Eye (tissue), 1 donor: ENCODE measurements around the gene GULP1.
A peak's percentile ranks its signal among the peaks of the same experiment; 100 is the strongest.

Experiments used
- DNase-seq: peaks from one replicate; pipeline ENCODE4 v3.0.0-alpha.2; 2015

GULP1 gene

GRCh38 chr2:188326669-188327301 is 35.1 kb downstream of the GULP1 start:
- DNase-seq, result peak; percentile 72

- DNase-seq, result no peak
Observed at GRCh38 chr2:188327518-188328213, 36.0 kb downstream of the GULP1 start.

GRCh38 chr2:188328419-188328818 is 36.7 kb downstream of the GULP1 start:
- no peak for DNase-seq

- no peak for DNase-seq
Observed at GRCh38 chr2:188330316-188331053, 38.8 kb downstream of the GULP1 start.

GRCh38 chr2:188332619-188333018 is 40.9 kb downstream of the GULP1 start:
- no peak for DNase-seq

GRCh38 chr2:188333751-188334524 is 42.3 kb downstream of the GULP1 start:
- peak; percentile 71 for DNase-seq

GRCh38 chr2:188338463-188338862 is 46.8 kb downstream of the GULP1 start:
- DNase-seq, result no peak

GRCh38 chr2:188340257-188340656 is 48.6 kb downstream of the GULP1 start:
- DNase-seq, result no peak

- DNase-seq, result no peak
Observed at GRCh38 chr2:188345020-188345419, 53.3 kb downstream of the GULP1 start.

GRCh38 chr2:188345426-188345825 is 53.8 kb downstream of the GULP1 start:
- DNase-seq, result no peak

- no peak for DNase-seq
Observed at GRCh38 chr2:188345831-188346458, 54.3 kb downstream of the GULP1 start.

GRCh38 chr2:188349019-188349418 is 57.3 kb downstream of the GULP1 start:
- DNase-seq, result no peak

- DNase-seq, result no peak
Observed at GRCh38 chr2:188353282-188353681, 61.6 kb downstream of the GULP1 start.

GRCh38 chr2:188360485-188361263 is 69.0 kb downstream of the GULP1 start:
- DNase-seq, result no peak

GRCh38 chr2:188364033-188364630 is 72.5 kb downstream of the GULP1 start:
- DNase-seq, result no peak

- DNase-seq, result no peak
Observed at GRCh38 chr2:188365058-188365641, 73.5 kb downstream of the GULP1 start.

GRCh38 chr2:188367164-188367563 is 75.5 kb downstream of the GULP1 start:
- DNase-seq, result no peak

- no peak for DNase-seq
Observed at GRCh38 chr2:188369365-188369764, 77.7 kb downstream of the GULP1 start.

- DNase-seq, result no peak
Observed at GRCh38 chr2:188378371-188378950, 86.8 kb downstream of the GULP1 start.

- no peak for DNase-seq
Observed at GRCh38 chr2:188379748-188380147, 88.1 kb downstream of the GULP1 start.

GRCh38 chr2:188380280-188380679 is 88.6 kb downstream of the GULP1 start:
- no peak for DNase-seq
